ENCODE measurements around the gene RIN1. TPM values are rescaled to one million over a fixed set of nuclear protein-coding genes. Genes with fewer than 3 reads are reported as not detected.

Gene RIN1
- total and polyA plus RNA-seq, 9 of the 15 experiments (the other 6 are each of a cell fraction or from before 2014, with no cell fraction given), result 0.01 to 1.2 (median 0.45) TPM; not detected in 1

GRCh38 chr11:66289548-66290329 lies 46.5 kb downstream of the RIN1 start:
- Histone ChIP-seq H4K20me1 (replicated peaks; ENCODE audit: control insufficient read depth, insufficient read depth, low read length) (0 out of 2 replicates have a peak, but pooled peaks cover 8% of the 10 kb centered on the region), H3K9me1 (ENCODE audit: control insufficient read depth, insufficient read depth, low read length) (no peaks in the 10 kb centered on the region), H3K9ac (ENCODE audit: insufficient read depth in 1 of 2, low read depth in 2 of 2, low read length in 2 of 2) (peak overlapping the region; percentile 93 to 100), H3K4me1 (replicated peaks in 1 of 2; ENCODE audit: control insufficient read depth in 2 of 2, insufficient read depth in 2 of 2, low read length in 2 of 2) (peaks cover 19 to 60% of the 10 kb centered on the region in 2 experiments), H3K27ac (ENCODE audit: extremely low read depth, low read depth, low read length) (peak overlapping the region; percentile 80), H3K27me3 (ENCODE audit: control insufficient read depth in 2 of 2, insufficient read depth in 2 of 2, low read length in 2 of 2) (no peaks in the 10 kb centered on the region), H3K36me3 (ENCODE audit: control insufficient read depth, insufficient read depth, low read length) (peaks cover 28% of the 10 kb centered on the region; the same call in 2 of the 3 replicates), H2AFZ (ENCODE audit: low read depth, low read length) (peak overlapping the region; percentile 92), H3K79me2 (ENCODE audit: control insufficient read depth, insufficient read depth, low read length) (peaks cover 24% of the 10 kb centered on the region), H3K9me3 (replicated peaks; ENCODE audit: control insufficient read depth, insufficient read depth, low read depth, low read length) (no peaks in the 10 kb centered on the region), H3K4me3 (peak overlapping the region; percentile 84), H3K4me2 (ENCODE audit: insufficient read depth, low read length) (peak overlapping the region; percentile 100)
- in situ Hi-C loops (cut with MboI) (no loop called here), intact Hi-C loops (cut with micrococcal nuclease) (loop anchor here (2.0 kb wide), 1 partner anchor 67 kb away; no protein-coding TSS in a partner anchor)
- 7% methylated on average over 34 of the region's 36 CpGs for WGBS (ENCODE audit: insufficient coverage, low coverage, missing lambda C conversion rate)
- ATAC-seq (peak; percentile 71), DNase-seq (ENCODE audit: extremely low read depth in 1 of 4, low spot score in 3 of 4) (peak; percentile 82 to 89 (median 84)), FAIRE-seq (no peak)
- TSS peak; percentile 96 for BruUV-seq (replicated peaks)
- ChIA-PET CTCF (ENCODE audit: low intra/inter-chr PET ratio) (interaction anchor here (0.5 to 0.7 kb wide), 2 partner anchors 119 to 389 kb away, joined by 3 to 4 read pairs; no protein-coding TSS in a partner anchor), POLR2A (interaction anchor here (0.6 to 2.6 kb wide), 22 partner anchors 7 to 325 kb away, joined by 3 to 18 read pairs (median 4); partner anchors contain the start of genes B4GAT1, CNIH2, RAB1B and RIN1)
- TF ChIP-seq TEAD1 (CRISPR knock-in tag; IDR thresholded peaks at IDR 0.05) (0 out of 4 replicates have a peak, but pooled peaks of 1 of the 2 experiments have one; percentile 65), TAF9B (IDR thresholded peaks at IDR 0.05; ENCODE audit: partially characterized antibody) (no peak), ATF1 (CRISPR knock-in tag; IDR thresholded peaks at IDR 0.05) (0 out of 2 replicates have a peak, but pooled peaks have one; percentile 9), ATF1 (tag; IDR thresholded peaks at IDR 0.05) (no peak), ZBTB7A (IDR thresholded peaks at IDR 0.05; ENCODE audit: borderline replicate concordance, control insufficient read depth, low read depth, low read length) (peak; percentile 93; the same call in 1 of the 2 replicates), EHMT2 (IDR thresholded peaks at IDR 0.05) (peak; percentile 99), L3MBTL2 (IDR thresholded peaks at IDR 0.05) (no peak), FOXM1 (IDR thresholded peaks at IDR 0.05; ENCODE audit: low read depth) (no peak), FOXM1 (CRISPR knock-in tag; IDR thresholded peaks at IDR 0.05; ENCODE audit: low read depth) (0 out of 2 replicates have a peak, but pooled peaks have one; percentile 49), ZNF431 (CRISPR knock-in tag; IDR thresholded peaks at IDR 0.05) (peak; percentile 79), ZNF778 (CRISPR knock-in tag; IDR thresholded peaks at IDR 0.05) (no peak), BDP1 (IDR thresholded peaks at IDR 0.05; ENCODE audit: insufficient read depth, insufficient read length) (no peak)
- TF ChIP-seq, protein P1, sequence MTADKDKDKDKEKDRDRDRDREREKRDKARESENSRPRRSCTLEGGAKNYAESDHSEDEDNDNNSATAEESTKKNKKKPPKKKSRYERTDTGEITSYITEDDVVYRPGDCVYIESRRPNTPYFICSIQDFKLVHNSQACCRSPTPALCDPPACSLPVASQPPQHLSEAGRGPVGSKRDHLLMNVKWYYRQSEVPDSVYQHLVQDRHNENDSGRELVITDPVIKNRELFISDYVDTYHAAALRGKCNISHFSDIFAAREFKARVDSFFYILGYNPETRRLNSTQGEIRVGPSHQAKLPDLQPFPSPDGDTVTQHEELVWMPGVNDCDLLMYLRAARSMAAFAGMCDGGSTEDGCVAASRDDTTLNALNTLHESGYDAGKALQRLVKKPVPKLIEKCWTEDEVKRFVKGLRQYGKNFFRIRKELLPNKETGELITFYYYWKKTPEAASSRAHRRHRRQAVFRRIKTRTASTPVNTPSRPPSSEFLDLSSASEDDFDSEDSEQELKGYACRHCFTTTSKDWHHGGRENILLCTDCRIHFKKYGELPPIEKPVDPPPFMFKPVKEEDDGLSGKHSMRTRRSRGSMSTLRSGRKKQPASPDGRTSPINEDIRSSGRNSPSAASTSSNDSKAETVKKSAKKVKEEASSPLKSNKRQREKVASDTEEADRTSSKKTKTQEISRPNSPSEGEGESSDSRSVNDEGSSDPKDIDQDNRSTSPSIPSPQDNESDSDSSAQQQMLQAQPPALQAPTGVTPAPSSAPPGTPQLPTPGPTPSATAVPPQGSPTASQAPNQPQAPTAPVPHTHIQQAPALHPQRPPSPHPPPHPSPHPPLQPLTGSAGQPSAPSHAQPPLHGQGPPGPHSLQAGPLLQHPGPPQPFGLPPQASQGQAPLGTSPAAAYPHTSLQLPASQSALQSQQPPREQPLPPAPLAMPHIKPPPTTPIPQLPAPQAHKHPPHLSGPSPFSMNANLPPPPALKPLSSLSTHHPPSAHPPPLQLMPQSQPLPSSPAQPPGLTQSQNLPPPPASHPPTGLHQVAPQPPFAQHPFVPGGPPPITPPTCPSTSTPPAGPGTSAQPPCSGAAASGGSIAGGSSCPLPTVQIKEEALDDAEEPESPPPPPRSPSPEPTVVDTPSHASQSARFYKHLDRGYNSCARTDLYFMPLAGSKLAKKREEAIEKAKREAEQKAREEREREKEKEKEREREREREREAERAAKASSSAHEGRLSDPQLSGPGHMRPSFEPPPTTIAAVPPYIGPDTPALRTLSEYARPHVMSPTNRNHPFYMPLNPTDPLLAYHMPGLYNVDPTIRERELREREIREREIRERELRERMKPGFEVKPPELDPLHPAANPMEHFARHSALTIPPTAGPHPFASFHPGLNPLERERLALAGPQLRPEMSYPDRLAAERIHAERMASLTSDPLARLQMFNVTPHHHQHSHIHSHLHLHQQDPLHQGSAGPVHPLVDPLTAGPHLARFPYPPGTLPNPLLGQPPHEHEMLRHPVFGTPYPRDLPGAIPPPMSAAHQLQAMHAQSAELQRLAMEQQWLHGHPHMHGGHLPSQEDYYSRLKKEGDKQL (CRISPR knock-in tag; IDR thresholded peaks at IDR 0.05; ENCODE audit: borderline replicate concordance), result 0 out of 2 replicates have a peak, but pooled peaks have one; percentile 78
- TF ChIP-seq, protein P2, sequence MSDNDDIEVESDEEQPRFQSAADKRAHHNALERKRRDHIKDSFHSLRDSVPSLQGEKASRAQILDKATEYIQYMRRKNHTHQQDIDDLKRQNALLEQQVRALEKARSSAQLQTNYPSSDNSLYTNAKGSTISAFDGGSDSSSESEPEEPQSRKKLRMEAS (CRISPR knock-in tag; IDR thresholded peaks at IDR 0.05), result peak; percentile 84
- TF ChIP-seq, protein P3, sequence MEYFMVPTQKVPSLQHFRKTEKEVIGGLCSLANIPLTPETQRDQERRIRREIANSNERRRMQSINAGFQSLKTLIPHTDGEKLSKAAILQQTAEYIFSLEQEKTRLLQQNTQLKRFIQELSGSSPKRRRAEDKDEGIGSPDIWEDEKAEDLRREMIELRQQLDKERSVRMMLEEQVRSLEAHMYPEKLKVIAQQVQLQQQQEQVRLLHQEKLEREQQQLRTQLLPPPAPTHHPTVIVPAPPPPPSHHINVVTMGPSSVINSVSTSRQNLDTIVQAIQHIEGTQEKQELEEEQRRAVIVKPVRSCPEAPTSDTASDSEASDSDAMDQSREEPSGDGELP (CRISPR knock-in tag; IDR thresholded peaks at IDR 0.05; ENCODE audit: borderline replicate concordance), result 0 out of 2 replicates have a peak, but pooled peaks have one; percentile 55

Measured in K562 (cell line).